VCaP (cell line): ENCODE results near the gene BRD4.
A peak's percentile ranks its signal among the peaks of the same experiment; 100 is the strongest.

Experiments used
- H3K27ac ChIP-seq: fragments of 450-650 bp; 2 replicates; pipeline ENCODE4 v1.5.1; 2017
- CTCF ChIP-seq: fragments of 450-650 bp; conservative IDR thresholded peaks from 2 replicates; pipeline ENCODE4 v1.5.1; 2017; ENCODE audit warnings: mild to moderate bottlenecking, moderate library complexity

BRD4 gene

GRCh38 chr19:15222738-15223648, 109.3 kb downstream of the BRD4 start:
- H3K27ac ChIP-seq, result peak overlapping the region; percentile 44; the same call in 1 of the 2 replicates

GRCh38 chr19:15220833-15221232, 111.5 kb downstream of the BRD4 start:
- TF ChIP-seq CTCF, result no peak

More at GRCh38 chr19:15222738-15223648, 109.3 kb downstream of the BRD4 start:
- TF ChIP-seq CTCF, result no peak

GRCh38 chr19:15218501-15218900, 113.8 kb downstream of the BRD4 start:
- TF ChIP-seq CTCF, result no peak

More at GRCh38 chr19:15220833-15221232, 111.5 kb downstream of the BRD4 start:
- no peak overlapping the region for H3K27ac ChIP-seq

GRCh38 chr19:15216363-15216762, 116.0 kb downstream of the BRD4 start:
- H3K27ac ChIP-seq, result no peak overlapping the region
- TF ChIP-seq CTCF, result no peak

More at GRCh38 chr19:15218501-15218900, 113.8 kb downstream of the BRD4 start:
- H3K27ac ChIP-seq, result no peak overlapping the region

GRCh38 chr19:15213715-15214381, 118.5 kb downstream of the BRD4 start:
- no peak for TF ChIP-seq CTCF
- H3K27ac ChIP-seq, result no peak overlapping the region

GRCh38 chr19:15212711-15213110, 119.6 kb downstream of the BRD4 start:
- H3K27ac ChIP-seq, result no peak overlapping the region
- no peak for TF ChIP-seq CTCF

GRCh38 chr19:15210323-15210781, 122.0 kb downstream of the BRD4 start:
- H3K27ac ChIP-seq, result no peak overlapping the region
- no peak for TF ChIP-seq CTCF
